ENCODE measurements around the gene UNC5A.

Gene UNC5A

DNA sequence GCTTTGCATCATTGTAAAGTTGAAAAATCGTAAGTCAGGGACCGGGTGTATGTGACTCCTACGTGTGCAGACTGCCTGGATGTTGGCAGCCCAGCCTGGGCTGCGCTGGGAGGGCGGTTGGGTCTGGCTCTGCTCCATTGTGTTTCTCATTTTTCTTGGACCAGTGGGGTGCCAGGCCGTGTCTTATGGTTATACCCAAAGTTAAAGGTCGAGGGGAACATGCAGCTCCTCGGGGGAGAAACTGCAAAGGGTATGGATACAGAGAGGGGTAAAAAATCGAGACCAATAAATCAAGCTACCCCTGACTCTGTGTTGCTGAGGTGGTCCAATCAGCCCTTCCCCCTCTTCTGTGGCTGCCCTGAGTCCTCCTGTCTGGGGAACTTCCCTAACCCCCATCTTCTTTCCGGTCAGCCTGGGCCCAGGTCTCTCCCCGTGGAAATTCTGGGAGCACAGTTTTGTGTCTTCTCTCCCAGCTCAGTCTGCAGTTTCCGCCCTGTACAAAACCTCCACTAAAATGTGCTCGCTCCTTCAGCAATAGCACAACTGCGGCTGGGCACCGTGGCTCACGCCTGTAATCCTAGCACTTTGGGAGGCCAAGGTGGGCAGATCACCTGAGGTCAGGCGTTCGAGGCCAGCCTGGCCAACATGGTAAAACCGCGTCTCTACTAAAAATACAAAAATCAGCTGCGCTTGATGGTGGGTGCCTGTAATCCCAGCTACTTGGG, 34.1 kb upstream of the UNC5A start:
- no peak for DNase-seq (ENCODE audit: low read depth)
- TF ChIP-seq CTCF (IDR thresholded peaks at IDR 0.05; ENCODE audit: insufficient read depth, low read depth, low read length, missing control alignments) = no peak
- no peak overlapping the region for H3K4me3 ChIP-seq (ENCODE audit: low read length)

DNA sequence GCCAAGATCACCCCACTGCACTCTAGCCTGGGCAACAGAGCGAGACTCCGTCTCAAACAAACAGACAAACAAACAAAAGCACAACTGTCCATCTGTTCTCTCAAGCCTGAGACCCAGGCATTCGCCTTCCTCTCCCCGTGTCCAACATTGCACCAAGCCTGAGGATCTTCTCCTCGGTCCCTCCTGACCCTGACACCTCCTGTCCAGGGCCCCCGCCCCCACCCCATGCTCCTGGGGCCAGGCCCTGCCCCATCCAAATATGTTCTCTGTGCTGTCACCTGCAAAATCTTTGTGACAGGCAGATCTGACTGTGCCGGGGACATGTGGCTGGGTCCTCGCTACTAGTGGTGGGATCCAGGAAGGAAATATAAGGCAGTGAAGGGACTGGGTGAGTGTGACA, 33.4 kb upstream of the UNC5A start:
- no peak overlapping the region for H3K4me3 ChIP-seq (ENCODE audit: low read length)
- TF ChIP-seq CTCF (IDR thresholded peaks at IDR 0.05; ENCODE audit: insufficient read depth, low read depth, low read length, missing control alignments) = no peak
- no peak for DNase-seq (ENCODE audit: low read depth)

DNA sequence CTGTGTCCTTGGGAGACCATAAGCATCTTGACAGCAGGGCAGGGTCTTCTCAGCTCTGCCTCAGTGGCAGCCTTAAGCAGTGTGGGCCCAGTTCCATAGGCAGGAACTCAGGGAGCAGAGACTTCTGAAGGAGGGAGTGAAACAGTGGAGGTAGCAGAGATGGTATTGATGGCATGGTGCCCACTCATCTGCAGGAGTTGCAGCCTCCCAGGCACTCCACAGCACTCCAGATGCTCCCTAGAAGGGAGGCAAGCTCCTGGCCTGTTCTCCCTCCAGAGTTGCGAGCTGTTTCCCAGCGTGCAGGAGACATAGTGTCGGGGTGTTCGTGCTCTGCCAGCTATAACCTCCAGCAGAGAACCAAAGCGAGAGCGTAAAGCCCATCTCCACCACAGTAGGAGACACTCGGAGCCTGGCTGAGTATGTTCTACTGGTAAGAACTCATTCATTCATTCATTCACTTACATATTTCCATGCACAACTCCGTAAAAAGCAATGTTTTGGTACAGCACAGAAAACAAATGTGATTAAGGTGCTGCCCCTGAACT, 31.4 kb upstream of the UNC5A start:
- no peak overlapping the region for H3K4me3 ChIP-seq (ENCODE audit: low read length)
- TF ChIP-seq CTCF (IDR thresholded peaks at IDR 0.05; ENCODE audit: insufficient read depth, low read depth, low read length, missing control alignments) = no peak
- no peak for DNase-seq (ENCODE audit: low read depth)

GRCh38 chr5:176779537-176779936, 30.8 kb upstream of the UNC5A start:
- DNase-seq (ENCODE audit: low read depth) = no peak
- no peak for TF ChIP-seq CTCF (IDR thresholded peaks at IDR 0.05; ENCODE audit: insufficient read depth, low read depth, low read length, missing control alignments)

GRCh38 chr5:176780176-176781053, 29.9 kb upstream of the UNC5A start:
- no peak for DNase-seq (ENCODE audit: low read depth)
- no peak overlapping the region for H3K4me3 ChIP-seq (ENCODE audit: low read length)
- TF ChIP-seq CTCF (IDR thresholded peaks at IDR 0.05; ENCODE audit: insufficient read depth, low read depth, low read length, missing control alignments) = no peak

More at GRCh38 chr5:176779537-176779936, 30.8 kb upstream of the UNC5A start:
- H3K4me3 ChIP-seq (ENCODE audit: low read length) = no peak overlapping the region

- no peak overlapping the region for H3K4me3 ChIP-seq (ENCODE audit: low read length)
Observed at GRCh38 chr5:176781054-176781375, 29.3 kb upstream of the UNC5A start.

More at GRCh38 chr5:176781054-176781375, 29.3 kb upstream of the UNC5A start:
- no peak for TF ChIP-seq CTCF (IDR thresholded peaks at IDR 0.05; ENCODE audit: insufficient read depth, low read depth, low read length, missing control alignments)
- DNase-seq (ENCODE audit: low read depth) = no peak
